Spleen (tissue), 7 donors: Measurements from ENCODE around the gene HPS3.

Experiments
- POLR2AphosphoS5 ChIP-seq, 3 donors: sonication (generic); formaldehyde crosslinking; IDR thresholded peaks; one replicate each; pipeline ENCODE4 v1.5.1; 2017; ENCODE audit warnings: antibody characterized with exemption in 3 of 3
- TF ChIP-seq, protein P1 (sequence below), 11 experiments: fragments of 200-600 bp in 7 of 11; fragments of 450-650 bp in 4 of 11; sonication (generic) in 4 of 11; IDR thresholded peaks in 8 of 11; conservative IDR thresholded peaks in 3 of 11; 1 replicate in 7 of 11; 2 replicates in 4 of 11; pipeline versions ENCODE4 v1.4.0 to v1.8.0; 2016 to 2021; ENCODE audit warnings: antibody characterized with exemption in 11 of 11, inconsistent platforms in 4 of 11, mild to moderate bottlenecking in 1 of 11
- donor health status: DM: no; HTN: no; CAD: no; lungs with moderate emphysema.
- donor health status: DM: no; HTN: no; CAD: no.
- donor health status: DM: no; HTN: no; CAD: no.

DNA sequence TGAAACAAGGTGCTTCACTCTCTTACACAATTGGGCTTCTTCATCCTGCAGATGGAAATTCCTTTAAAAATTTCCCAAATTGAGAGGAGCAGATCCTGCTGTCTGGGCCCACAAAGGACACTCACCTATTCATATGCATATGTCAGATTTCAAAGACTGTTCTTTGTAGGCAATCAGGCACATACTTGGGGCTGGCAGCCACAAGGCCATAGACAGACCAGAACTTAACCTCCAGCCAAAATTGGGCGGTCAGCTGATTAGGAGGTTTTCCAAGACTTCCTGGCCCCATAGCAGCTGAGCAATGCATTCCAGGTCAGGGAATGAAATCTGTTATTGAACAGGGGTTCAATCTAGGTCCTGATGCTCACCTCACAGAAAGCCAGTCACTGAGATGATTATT, 15.0 kb upstream of the HPS3 start:
- TF ChIP-seq, protein P1, sequence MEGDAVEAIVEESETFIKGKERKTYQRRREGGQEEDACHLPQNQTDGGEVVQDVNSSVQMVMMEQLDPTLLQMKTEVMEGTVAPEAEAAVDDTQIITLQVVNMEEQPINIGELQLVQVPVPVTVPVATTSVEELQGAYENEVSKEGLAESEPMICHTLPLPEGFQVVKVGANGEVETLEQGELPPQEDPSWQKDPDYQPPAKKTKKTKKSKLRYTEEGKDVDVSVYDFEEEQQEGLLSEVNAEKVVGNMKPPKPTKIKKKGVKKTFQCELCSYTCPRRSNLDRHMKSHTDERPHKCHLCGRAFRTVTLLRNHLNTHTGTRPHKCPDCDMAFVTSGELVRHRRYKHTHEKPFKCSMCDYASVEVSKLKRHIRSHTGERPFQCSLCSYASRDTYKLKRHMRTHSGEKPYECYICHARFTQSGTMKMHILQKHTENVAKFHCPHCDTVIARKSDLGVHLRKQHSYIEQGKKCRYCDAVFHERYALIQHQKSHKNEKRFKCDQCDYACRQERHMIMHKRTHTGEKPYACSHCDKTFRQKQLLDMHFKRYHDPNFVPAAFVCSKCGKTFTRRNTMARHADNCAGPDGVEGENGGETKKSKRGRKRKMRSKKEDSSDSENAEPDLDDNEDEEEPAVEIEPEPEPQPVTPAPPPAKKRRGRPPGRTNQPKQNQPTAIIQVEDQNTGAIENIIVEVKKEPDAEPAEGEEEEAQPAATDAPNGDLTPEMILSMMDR (IDR thresholded peaks at IDR 0.05 in 8 of 11, conservative IDR thresholded peaks at IDR 0.05 in 3 of 11), result no peak
- no peak for TF ChIP-seq POLR2AphosphoS5 (IDR thresholded peaks at IDR 0.05)
